ENCODE results near the gene FREM2.

The FREM2 gene

GRCh38 chr13:38908574-38908973, 221.7 kb downstream of the FREM2 start:
- no peak for DNase-seq (ENCODE audit: low spot score)
- H3K4me3 ChIP-seq, result no peak overlapping the region
- no peak overlapping the region for H3K27ac ChIP-seq
- no peak for TF ChIP-seq CTCF (IDR thresholded peaks at IDR 0.05)

DNA sequence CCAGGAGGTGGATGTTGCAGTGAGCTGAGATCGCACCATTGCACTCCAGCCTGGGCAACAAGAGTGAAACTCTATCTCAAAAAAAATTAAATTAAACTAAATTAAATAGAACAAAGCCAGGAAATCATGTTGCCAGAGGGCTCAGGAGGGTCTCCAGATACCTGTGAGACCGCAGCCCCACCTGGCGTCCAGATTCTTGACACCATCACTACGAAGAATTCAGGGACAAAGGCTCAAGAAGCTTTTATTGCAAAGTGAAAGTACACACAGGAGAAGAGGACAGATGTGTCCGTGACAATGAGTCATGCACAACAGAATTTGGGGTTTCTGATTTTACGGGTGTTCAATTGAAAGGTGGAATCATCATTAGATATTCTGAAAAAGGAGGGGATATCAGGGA, 227.2 kb downstream of the FREM2 start:
- no peak for TF ChIP-seq CTCF (IDR thresholded peaks at IDR 0.05)
- Histone ChIP-seq H3K4me3 (no peak overlapping the region), H3K27ac (no peak overlapping the region)
- DNase-seq (ENCODE audit: low spot score), result no peak

DNA sequence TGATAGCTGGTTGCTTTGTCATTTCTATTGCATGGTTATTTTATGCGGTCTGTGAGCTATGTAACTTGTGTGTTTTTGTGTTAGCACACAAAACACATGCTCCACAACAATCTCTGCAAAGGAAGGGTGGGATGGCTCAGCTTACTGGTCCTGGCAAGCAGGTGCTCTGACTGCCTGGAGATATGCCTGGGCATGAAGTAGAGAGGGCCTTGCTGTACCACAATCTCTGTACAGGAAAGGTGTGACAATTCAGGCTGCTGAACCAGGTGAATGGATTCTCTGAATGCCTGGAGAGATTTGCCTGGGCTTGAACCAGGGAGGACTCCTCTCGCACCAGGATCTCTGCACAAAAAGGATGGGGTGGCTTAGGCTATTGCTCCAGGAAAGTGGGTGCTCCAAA, 234.2 kb downstream of the FREM2 start:
- Histone ChIP-seq H3K4me3 (no peak overlapping the region), H3K27ac (no peak overlapping the region)
- DNase-seq (ENCODE audit: low spot score), result no peak
- TF ChIP-seq CTCF (IDR thresholded peaks at IDR 0.05), result no peak

GRCh38 chr13:38922170-38922569, 235.3 kb downstream of the FREM2 start:
- Histone ChIP-seq H3K4me3 (no peak overlapping the region), H3K27ac (no peak overlapping the region)
- TF ChIP-seq CTCF (IDR thresholded peaks at IDR 0.05), result no peak
- no peak for DNase-seq (ENCODE audit: low spot score)

DNA sequence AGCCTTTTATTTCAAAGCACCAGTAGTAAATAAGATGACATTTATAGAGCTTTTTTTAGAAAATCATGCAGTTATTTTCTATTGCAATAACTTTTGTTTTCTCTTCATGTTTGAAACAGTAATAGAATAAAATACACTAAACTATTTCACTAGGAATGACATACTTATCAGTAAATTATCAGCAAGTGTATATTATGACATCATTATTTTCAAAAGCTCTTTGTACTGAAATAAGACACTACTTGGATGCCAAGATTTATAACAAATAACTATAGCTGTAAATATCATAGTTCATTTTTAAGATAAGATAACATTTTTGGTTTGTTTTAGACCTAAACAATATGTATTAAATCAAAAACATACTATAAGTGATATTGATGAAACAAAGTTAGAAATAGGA, 246.9 kb downstream of the FREM2 start:
- DNase-seq (ENCODE audit: low spot score), result no peak
- TF ChIP-seq CTCF (IDR thresholded peaks at IDR 0.05), result no peak

More for the DNA sequence above, 246.9 kb downstream of the FREM2 start:
- H3K27ac ChIP-seq, result no peak overlapping the region
- no peak overlapping the region for H3K4me3 ChIP-seq

All from coronary artery (tissue), 2 donors.